ENCODE data around the gene ALDH3B2.
A peak's percentile ranks its signal among the peaks of the same experiment; 100 is the strongest.

ALDH3B2 gene

GRCh38 chr11:67613960-67614715 is 60.3 kb downstream of the ALDH3B2 start:
- DNase-seq (ENCODE audit: low read depth), result peak; percentile 4

GRCh38 chr11:67613313-67613959 is 61.0 kb downstream of the ALDH3B2 start:
- DNase-seq (ENCODE audit: low read depth), result no peak

GRCh38 chr11:67612751-67613150 is 61.7 kb downstream of the ALDH3B2 start:
- DNase-seq (ENCODE audit: low read depth), result no peak
